ENCODE results near the gene MED10.

Gene MED10

DNA sequence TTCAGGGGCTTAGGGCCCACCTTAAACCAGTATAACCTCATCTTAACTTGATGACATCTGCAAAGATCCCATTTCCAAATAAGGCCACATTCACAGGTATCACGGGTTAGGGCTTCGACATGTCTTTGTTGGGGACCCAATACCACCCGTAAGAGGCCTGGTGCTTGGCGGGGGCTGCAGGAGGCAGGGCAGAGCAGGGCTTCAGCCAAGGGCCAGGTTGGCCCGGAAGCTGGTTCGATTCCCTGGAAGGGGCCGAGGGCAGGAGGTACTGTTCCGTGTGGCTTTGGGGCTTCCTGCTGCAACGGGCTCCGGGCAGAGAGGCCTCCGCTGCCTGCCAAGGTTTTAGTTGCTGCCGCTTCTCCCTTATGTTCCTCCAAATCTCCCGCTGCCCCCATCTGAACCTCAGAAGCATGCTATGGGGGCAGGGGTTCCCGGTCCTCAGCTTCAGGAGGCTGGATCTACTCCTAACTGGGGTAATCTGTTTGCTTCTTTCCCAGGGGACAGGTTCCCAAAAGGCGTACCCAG lies 29.8 kb downstream of the MED10 start:
- TF ChIP-seq, protein P1, sequence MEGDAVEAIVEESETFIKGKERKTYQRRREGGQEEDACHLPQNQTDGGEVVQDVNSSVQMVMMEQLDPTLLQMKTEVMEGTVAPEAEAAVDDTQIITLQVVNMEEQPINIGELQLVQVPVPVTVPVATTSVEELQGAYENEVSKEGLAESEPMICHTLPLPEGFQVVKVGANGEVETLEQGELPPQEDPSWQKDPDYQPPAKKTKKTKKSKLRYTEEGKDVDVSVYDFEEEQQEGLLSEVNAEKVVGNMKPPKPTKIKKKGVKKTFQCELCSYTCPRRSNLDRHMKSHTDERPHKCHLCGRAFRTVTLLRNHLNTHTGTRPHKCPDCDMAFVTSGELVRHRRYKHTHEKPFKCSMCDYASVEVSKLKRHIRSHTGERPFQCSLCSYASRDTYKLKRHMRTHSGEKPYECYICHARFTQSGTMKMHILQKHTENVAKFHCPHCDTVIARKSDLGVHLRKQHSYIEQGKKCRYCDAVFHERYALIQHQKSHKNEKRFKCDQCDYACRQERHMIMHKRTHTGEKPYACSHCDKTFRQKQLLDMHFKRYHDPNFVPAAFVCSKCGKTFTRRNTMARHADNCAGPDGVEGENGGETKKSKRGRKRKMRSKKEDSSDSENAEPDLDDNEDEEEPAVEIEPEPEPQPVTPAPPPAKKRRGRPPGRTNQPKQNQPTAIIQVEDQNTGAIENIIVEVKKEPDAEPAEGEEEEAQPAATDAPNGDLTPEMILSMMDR (IDR thresholded peaks at IDR 0.05) = no peak
- no peak overlapping the region for H3K4me3 ChIP-seq
- DNase-seq (ENCODE audit: low spot score) = no peak
- H3K27ac ChIP-seq = no peak overlapping the region

DNA sequence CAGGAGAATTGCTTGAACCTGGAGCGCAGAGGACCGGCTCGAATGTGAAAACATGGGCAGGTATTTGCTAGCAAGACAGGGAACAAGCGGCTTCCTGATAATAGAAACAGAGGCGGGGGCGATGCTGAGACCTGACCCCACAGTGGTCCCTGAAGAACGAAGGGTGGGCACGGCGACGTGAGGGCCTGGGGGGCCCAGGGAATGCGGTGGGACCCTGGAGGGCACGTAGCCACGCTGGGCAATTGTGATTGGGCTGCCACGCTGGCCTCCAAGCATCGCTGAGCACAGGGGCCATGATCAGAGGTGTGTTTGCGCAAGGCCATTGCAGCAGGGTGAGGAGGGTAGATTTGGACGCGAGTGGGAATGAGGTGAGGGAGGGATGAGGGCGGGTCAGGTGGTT lies 30.7 kb downstream of the MED10 start:
- H3K27ac ChIP-seq = no peak overlapping the region
- no peak overlapping the region for H3K4me3 ChIP-seq
- TF ChIP-seq, protein P1 (IDR thresholded peaks at IDR 0.05) = no peak
- DNase-seq (ENCODE audit: low spot score) = no peak

DNA sequence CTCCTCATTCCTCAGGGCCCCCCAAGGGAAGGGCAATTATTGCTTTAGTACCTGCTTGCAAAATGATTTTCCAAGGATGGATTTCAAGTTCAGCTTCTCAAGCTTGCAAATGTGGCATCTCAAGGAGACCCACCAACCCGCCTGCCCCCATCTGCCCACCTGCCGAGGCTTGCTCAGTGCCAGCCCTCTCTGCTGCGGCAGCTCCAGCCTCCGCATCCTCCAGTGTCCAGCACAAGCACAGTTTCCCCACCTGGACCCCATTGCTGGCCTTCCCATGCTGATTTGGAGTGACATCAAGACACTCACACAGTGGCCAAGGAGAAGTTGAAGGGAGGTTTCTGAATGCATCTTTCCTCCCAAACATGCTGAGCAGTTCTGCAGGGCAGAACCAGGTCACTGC lies 31.2 kb downstream of the MED10 start:
- Histone ChIP-seq H3K4me3 (no peak overlapping the region), H3K27ac (no peak overlapping the region)
- TF ChIP-seq, protein P1 (IDR thresholded peaks at IDR 0.05) = no peak
- no peak for DNase-seq (ENCODE audit: low spot score)

DNA sequence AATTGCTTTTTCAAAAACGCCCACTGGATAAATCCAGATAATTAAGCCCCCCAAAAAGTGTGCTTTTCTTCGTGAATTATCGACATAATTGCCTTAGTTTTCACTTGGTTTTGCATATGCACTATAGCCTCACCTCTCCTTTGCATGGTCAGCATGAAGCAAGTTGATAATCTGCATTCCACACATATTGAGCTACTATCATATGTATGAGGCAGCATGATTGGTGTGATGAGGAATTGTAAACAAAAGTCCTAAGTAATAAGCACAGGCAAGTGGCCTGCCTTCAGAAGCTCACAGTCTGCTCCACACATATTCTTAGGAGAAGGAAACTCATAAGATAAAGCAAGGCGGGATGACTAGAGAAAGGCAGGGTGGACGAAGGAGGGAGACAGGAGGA lies 33.8 kb downstream of the MED10 start:
- DNase-seq (ENCODE audit: low spot score) = no peak
- H3K4me3 ChIP-seq = no peak overlapping the region
- TF ChIP-seq, protein P1 (IDR thresholded peaks at IDR 0.05) = no peak
- H3K27ac ChIP-seq = no peak overlapping the region

DNA sequence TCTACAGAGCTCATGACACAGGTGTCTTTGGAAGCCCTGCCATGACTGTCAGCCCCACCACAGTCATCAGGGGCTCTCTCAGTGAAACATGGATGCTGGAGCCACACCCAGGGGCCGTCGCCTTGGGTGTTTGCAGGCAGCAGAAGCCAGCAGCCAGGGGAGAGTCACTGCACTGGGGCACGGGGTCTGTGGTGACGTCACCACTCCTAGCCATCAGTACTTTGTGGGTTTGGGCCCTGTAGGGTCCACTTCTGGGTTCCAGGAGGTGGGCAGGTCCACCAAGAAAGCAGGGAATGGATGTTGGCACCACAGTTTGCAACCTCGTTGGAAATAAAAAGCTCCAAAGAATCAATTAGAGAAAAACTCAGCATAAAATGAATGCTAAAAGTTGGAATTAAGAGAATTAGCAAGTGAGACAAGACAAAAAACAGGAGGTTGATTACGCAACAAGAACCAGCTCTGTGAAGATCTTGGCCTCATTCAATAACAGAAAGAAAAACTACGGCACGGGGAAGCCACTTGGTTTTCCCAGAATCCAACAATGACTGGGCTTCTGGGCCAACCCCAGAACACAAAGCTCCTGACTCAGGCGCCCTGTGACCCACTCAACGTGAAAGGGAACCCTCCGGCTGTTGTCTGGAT lies 34.3 kb downstream of the MED10 start:
- no peak for DNase-seq (ENCODE audit: low spot score)
- Histone ChIP-seq H3K27ac (no peak overlapping the region), H3K4me3 (no peak overlapping the region)
- TF ChIP-seq, protein P1 (IDR thresholded peaks at IDR 0.05) = no peak

DNA sequence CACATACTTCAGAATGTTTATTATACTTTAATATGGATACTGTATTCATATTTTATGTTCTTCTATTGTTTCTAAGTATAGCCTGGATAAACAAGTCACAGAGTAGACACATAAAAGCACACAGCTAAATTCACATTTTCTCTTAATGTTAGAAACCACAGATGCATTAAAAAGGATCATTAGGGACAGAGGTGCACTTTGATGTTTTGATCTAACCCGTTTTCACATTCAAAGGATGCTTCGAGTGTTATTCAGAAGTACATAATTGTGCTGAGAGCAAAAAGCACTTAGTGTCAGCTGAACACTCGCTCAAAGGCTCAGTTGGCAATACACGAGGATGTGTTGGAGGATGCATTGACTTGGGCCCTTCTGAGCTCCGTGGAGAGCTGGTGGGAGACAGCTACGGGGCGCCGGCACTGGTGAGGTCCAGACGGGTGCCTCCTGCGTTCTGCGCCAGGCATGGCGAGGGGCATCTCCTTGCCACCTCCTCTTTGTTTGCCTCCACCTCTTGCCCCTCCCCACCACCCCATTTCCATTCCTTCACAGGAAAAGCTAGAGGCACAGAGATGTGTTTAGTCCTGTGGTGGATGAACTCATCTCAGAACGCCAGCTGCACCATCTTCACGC lies 35.5 kb downstream of the MED10 start:
- DNase-seq (ENCODE audit: low spot score) = no peak
- Histone ChIP-seq H3K4me3 (no peak overlapping the region), H3K27ac (no peak overlapping the region)
- TF ChIP-seq, protein P1 (IDR thresholded peaks at IDR 0.05) = no peak

DNA sequence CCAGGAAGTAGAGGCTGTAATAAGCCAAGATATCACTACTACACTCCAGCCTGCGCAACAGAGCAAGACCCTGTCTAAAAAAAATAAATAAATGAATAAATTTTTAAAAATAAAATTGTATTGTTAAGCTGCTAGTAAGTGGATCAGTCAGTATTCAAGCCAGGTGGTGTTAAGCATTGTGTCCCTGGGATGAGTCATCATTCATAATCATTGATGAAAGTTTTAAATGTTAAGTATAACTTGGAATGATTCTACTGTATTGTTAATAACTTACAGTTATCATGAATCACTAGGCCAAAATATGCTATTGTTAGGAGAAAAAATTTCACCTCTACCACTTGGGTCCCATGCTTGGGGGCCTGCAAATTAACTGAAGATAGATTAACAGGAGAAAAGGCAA lies 38.2 kb downstream of the MED10 start:
- no peak for DNase-seq (ENCODE audit: low spot score)
- no peak overlapping the region for H3K27ac ChIP-seq
- H3K4me3 ChIP-seq = no peak overlapping the region
- TF ChIP-seq, protein P1 (IDR thresholded peaks at IDR 0.05) = no peak
